OCI-LY1 (cell line): ENCODE results near the gene SLC43A3.

Experiments used
- H2AFZ ChIP-seq: fragments of 200-600 bp; sonication (generic), shearing (Covaris generic); 2 replicates; pipeline ENCODE4 v1.6.0; 2014; ENCODE audit warnings: antibody characterized with exemption, mild to moderate bottlenecking, low read length
- H3F3A ChIP-seq: fragments of 200-600 bp; sonication (generic), shearing (Covaris generic); 2 replicates; pipeline ENCODE4 v1.6.0; 2014; ENCODE audit warnings: mild to moderate bottlenecking, antibody characterized with exemption, low read length, moderate library complexity; ENCODE audit not compliant: insufficient read depth
- H3K27ac ChIP-seq: fragments of 200-600 bp; sonication (generic); 2 replicates; pipeline ENCODE4 v1.5.1; 2014; ENCODE audit warnings: low read length, mixed run types, mild to moderate bottlenecking, low read depth; ENCODE audit not compliant: poor library complexity, severe bottlenecking
- H3K27me3 ChIP-seq: fragments of 200-600 bp; sonication (generic); 2 replicates; pipeline ENCODE4 v1.6.0; 2014; ENCODE audit warnings: antibody characterized with exemption, mild to moderate bottlenecking, low read length, moderate library complexity; ENCODE audit not compliant: insufficient read depth
- H3K36me3 ChIP-seq: fragments of 200-600 bp; sonication (generic); 2 replicates; pipeline ENCODE4 v1.6.1; 2014; ENCODE audit warnings: mild to moderate bottlenecking, antibody characterized with exemption, low read length, moderate library complexity, mixed read lengths; ENCODE audit not compliant: insufficient read depth
- H3K4me1 ChIP-seq: fragments of 200-600 bp; sonication (generic); 2 replicates; pipeline ENCODE4 v1.5.1; 2014; ENCODE audit warnings: mild to moderate bottlenecking, low read length, moderate library complexity; ENCODE audit not compliant: insufficient read depth, severe bottlenecking
- H3K4me2 ChIP-seq: fragments of 200-600 bp; sonication (generic), shearing (Covaris generic); 2 replicates; pipeline ENCODE4 v1.6.1; 2014; ENCODE audit warnings: low read length
- H3K4me3 ChIP-seq: fragments of 200-600 bp; sonication (generic); 2 replicates; pipeline ENCODE4 v1.5.1; 2014; ENCODE audit warnings: low read length, low read depth, mild to moderate bottlenecking, mixed read lengths; ENCODE audit not compliant: poor library complexity, severe bottlenecking
- H3K79me2 ChIP-seq: fragments of 200-600 bp; shearing (Covaris generic); 2 replicates; pipeline ENCODE4 v1.6.1; 2016; ENCODE audit warnings: mixed run types, low read length, mixed read lengths; ENCODE audit not compliant: insufficient read depth
- H3K9ac ChIP-seq: fragments of 200-600 bp; sonication (generic), shearing (Covaris generic); 2 replicates; pipeline ENCODE4 v1.6.1; 2014; ENCODE audit warnings: mild to moderate bottlenecking, low read length, mixed read lengths
- H3K9me2 ChIP-seq: fragments of 200-600 bp; sonication (generic), shearing (Covaris generic); 2 replicates; pipeline ENCODE4 v1.6.1; 2014; ENCODE audit warnings: low read depth, mild to moderate bottlenecking, low read length, mixed read lengths
- H3K9me3 ChIP-seq: fragments of 200-600 bp; shearing (Covaris generic); 2 replicates; pipeline ENCODE4 v1.6.1; 2014; ENCODE audit warnings: low read length, mixed read lengths
- H4K20me1 ChIP-seq: fragments of 200-600 bp; sonication (generic), shearing (Covaris generic); 2 replicates; pipeline ENCODE4 v1.6.0; 2016; ENCODE audit warnings: mild to moderate bottlenecking, low read length; ENCODE audit not compliant: insufficient read depth
- CTCF ChIP-seq: fragments of 200-600 bp; sonication (generic), shearing (Covaris generic); IDR thresholded peaks from 2 replicates; pipeline ENCODE4 v1.5.1; 2017; ENCODE audit warnings: mild to moderate bottlenecking, antibody characterized with exemption, low read length, moderate library complexity, mixed read lengths
- EZH2 ChIP-seq: fragments of 200-600 bp; sonication (generic), shearing (Covaris generic); IDR thresholded peaks from 2 replicates; pipeline ENCODE4 v1.8.0; 2017; ENCODE audit warnings: borderline replicate concordance, mixed run types, mild to moderate bottlenecking, antibody characterized with exemption, low read length, moderate library complexity, mixed read lengths

Gene SLC43A3

GRCh38 chr11:57475191-57475590 lies 48.3 kb upstream of the SLC43A3 start:
- H3K4me2 ChIP-seq: no peak overlapping the region
- H3K4me3 ChIP-seq: no peak overlapping the region
- H3K9me2 ChIP-seq: no peaks in the 10 kb centered on the region

GRCh38 chr11:57474803-57475115 lies 47.8 kb upstream of the SLC43A3 start:
- Histone ChIP-seq H3K27ac (no peak overlapping the region), H3K79me2 (no peaks in the 10 kb centered on the region), H2AFZ (no peak overlapping the region), H3F3A (no peaks in the 10 kb centered on the region), H3K9me2 (no peaks in the 10 kb centered on the region), H4K20me1 (no peaks in the 10 kb centered on the region), H3K36me3 (no peaks in the 10 kb centered on the region), H3K4me3 (no peak overlapping the region), H3K9ac (no peak overlapping the region), H3K9me3 (no peaks in the 10 kb centered on the region), H3K4me1 (peaks cover 7% of the 10 kb centered on the region), H3K4me2 (no peak overlapping the region), H3K27me3 (peaks cover 6% of the 10 kb centered on the region; the same call in 1 of the 2 replicates)
- no peak for TF ChIP-seq CTCF
- no peak for TF ChIP-seq EZH2

More at GRCh38 chr11:57475191-57475590, 48.3 kb upstream of the SLC43A3 start:
- Histone ChIP-seq H3K9ac (no peak overlapping the region), H4K20me1 (no peaks in the 10 kb centered on the region), H2AFZ (no peak overlapping the region), H3K79me2 (no peaks in the 10 kb centered on the region), H3K27ac (no peak overlapping the region), H3K9me3 (no peaks in the 10 kb centered on the region), H3K36me3 (no peaks in the 10 kb centered on the region), H3F3A (no peaks in the 10 kb centered on the region), H3K27me3 (peaks cover 6% of the 10 kb centered on the region; the same call in 1 of the 2 replicates), H3K4me1 (peaks cover 7% of the 10 kb centered on the region)
- TF ChIP-seq EZH2 (no peak), CTCF (no peak)

DNA sequence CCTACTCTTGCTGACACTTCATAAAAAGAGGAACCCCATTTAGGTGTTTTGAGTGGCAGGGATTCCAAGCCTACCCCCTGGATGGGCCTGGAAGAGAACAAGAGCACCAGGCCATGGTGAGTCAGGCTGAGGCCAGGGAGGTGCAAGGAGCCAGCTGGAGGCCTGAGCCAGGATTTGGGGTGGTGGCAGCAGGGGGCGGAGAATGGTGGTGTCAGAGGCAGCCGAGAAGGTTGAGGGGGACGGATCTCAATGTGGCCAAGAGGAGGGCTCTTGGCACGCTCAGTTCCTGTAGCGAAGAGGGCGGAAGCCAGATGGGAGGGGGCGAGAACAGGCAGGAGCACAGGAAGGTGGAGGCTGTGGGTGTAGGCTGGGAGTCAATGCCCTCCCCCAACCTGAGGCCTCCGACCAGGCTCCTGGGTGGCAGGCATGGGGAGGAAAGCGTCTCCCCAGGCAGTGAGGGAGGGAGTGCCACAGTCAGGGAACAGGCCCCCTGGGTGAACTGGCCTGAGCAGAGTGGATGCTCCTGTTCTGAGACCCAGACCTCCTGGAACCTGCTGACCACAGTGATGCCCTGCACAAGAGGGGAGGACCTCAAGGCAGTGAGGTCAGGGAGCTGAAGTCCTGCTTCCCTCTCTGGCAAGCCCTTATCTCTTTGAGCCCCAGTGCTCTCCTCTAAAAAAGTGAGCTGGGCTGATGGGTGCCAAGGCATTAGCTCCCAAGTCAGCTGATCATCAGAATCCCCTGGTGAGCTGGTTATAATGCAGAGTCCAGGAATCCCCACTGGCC lies 47.3 kb upstream of the SLC43A3 start:
- H4K20me1 ChIP-seq: no peaks in the 10 kb centered on the region
- TF ChIP-seq EZH2: no peak
- TF ChIP-seq CTCF: no peak
- no peaks in the 10 kb centered on the region for H3K36me3 ChIP-seq
- no peaks in the 10 kb centered on the region for H3K9me2 ChIP-seq
- H3K9ac ChIP-seq: no peak overlapping the region
- H2AFZ ChIP-seq: no peak overlapping the region
- H3K4me3 ChIP-seq: no peak overlapping the region
- H3K79me2 ChIP-seq: no peaks in the 10 kb centered on the region
- no peak overlapping the region for H3K4me2 ChIP-seq
- H3F3A ChIP-seq: no peaks in the 10 kb centered on the region
- H3K9me3 ChIP-seq: no peaks in the 10 kb centered on the region
- H3K27me3 ChIP-seq: peaks cover 6% of the 10 kb centered on the region; the same call in 1 of the 2 replicates
- peaks cover 7% of the 10 kb centered on the region for H3K4me1 ChIP-seq
- no peak overlapping the region for H3K27ac ChIP-seq
